Effector memory CD8-positive, alpha-beta T cell (primary cell): ENCODE data around the gene FOXK2.
A peak's percentile ranks its signal among the peaks of the same experiment; 100 is the strongest.

Experiments used
- ATAC-seq: fragments of 150-1000 bp; cut with Tn5 transposase; replicated peaks from 2 replicates; pipeline ENCODE4 v1.10.0; 2021; ENCODE audit warnings: mild to moderate bottlenecking, moderate library complexity
- DNase-seq, 3 experiments: peaks; one replicate each; pipeline ENCODE4 v3.0.0; 2021
- H3K27ac Mint-ChIP-seq, 2 donors: one replicate each; pipeline ENCODE4 v1.8.0; 2022; ENCODE audit warnings: mild to moderate bottlenecking in 2 of 2, mixed read lengths in 2 of 2, moderate library complexity in 2 of 2
- H3K27me3 Mint-ChIP-seq, 2 donors: one replicate each; pipeline ENCODE4 v1.8.0; 2022; ENCODE audit warnings: mixed read lengths in 2 of 2
- H3K36me3 Mint-ChIP-seq: one replicate; pipeline ENCODE4 v1.8.0; 2022; ENCODE audit warnings: mild to moderate bottlenecking, moderate library complexity, mixed read lengths; ENCODE audit not compliant: insufficient read depth
- H3K4me1 Mint-ChIP-seq, 2 donors: one replicate each; pipeline ENCODE4 v1.8.0; 2022; ENCODE audit warnings: low read depth in 2 of 2, mixed read lengths in 2 of 2
- H3K4me3 Mint-ChIP-seq, 2 donors: one replicate each; pipeline ENCODE4 v1.8.0; 2022; ENCODE audit warnings: mild to moderate bottlenecking in 2 of 2, mixed read lengths in 2 of 2, moderate library complexity in 2 of 2
- H3K9me3 Mint-ChIP-seq, 2 donors: one replicate each; pipeline ENCODE4 v1.8.0; 2022; ENCODE audit warnings: mixed read lengths in 2 of 2
- total RNA-seq, 9 experiments: gene quantifications; one replicate each; lab custom pipeline; 2026; lab: John Stamatoyannopoulos, UW

The FOXK2 gene
- 46.2 to 106 (median 83.8) reads per million in 9 experiments for total RNA-seq

- DNase-seq (peak; percentile 90 to 97 (median 95)), ATAC-seq (peak; percentile 95)
- Mint-ChIP-seq H3K4me1 (peaks cover 17 to 26% of the 10 kb centered on the region in 2 donors), H3K4me3 (peak within 1 kb of the TSS; percentile 93), H3K27ac (peak within 1 kb of the TSS; percentile 87 to 94), H3K27me3 (no peaks in the 10 kb centered on the region), H3K9me3 (no peaks in the 10 kb centered on the region), H3K36me3 (peaks cover 16% of the 10 kb centered on the region)
Observed at GRCh38 chr17:82518826-82519810, at the start of gene FOXK2. Gene FOXK2 (plus strand): TSS chr17:82519732. CDS start chr17:82519889, 157 bp downstream.

DNA sequence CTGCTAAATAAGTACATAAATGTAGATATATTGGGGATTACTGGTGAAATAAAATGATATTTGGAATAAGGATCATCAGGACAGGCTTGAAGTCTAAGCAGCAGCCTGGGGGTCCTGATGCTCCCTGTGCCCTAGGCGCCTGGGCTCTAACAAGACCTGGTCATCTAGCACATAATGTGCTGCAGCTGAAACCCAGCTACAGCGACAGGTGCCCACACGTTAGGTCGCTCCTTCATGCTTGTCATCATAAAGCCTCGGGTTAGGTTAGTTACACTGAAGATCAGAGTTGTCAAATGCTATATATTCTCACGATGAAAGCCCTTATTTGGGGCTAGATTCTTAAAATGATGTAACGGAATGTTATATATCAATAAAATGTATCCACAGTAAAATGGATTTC is 49.5 kb upstream of the FOXK2 start:
- H3K36me3 Mint-ChIP-seq: peaks cover 79% of the 10 kb centered on the region
- H3K4me1 Mint-ChIP-seq: peaks cover 0 to 3% of the 10 kb centered on the region in 2 donors
- no peaks in the 10 kb centered on the region for H3K27me3 Mint-ChIP-seq
- DNase-seq: no peak
- no peak overlapping the region for H3K27ac Mint-ChIP-seq
- H3K9me3 Mint-ChIP-seq: no peaks in the 10 kb centered on the region
- no peak for ATAC-seq
- H3K4me3 Mint-ChIP-seq: no peak overlapping the region

GRCh38 chr17:82474223-82475010 is 45.1 kb upstream of the FOXK2 start:
- ATAC-seq (no peak), DNase-seq (no peak)
- H3K36me3 Mint-ChIP-seq: peaks cover 67% of the 10 kb centered on the region
- no peak overlapping the region for H3K27ac Mint-ChIP-seq
- no peaks in the 10 kb centered on the region for H3K9me3 Mint-ChIP-seq
- H3K27me3 Mint-ChIP-seq: no peaks in the 10 kb centered on the region
- peaks cover 0 to 11% of the 10 kb centered on the region in 2 donors for H3K4me1 Mint-ChIP-seq
- no peak overlapping the region for H3K4me3 Mint-ChIP-seq

DNA sequence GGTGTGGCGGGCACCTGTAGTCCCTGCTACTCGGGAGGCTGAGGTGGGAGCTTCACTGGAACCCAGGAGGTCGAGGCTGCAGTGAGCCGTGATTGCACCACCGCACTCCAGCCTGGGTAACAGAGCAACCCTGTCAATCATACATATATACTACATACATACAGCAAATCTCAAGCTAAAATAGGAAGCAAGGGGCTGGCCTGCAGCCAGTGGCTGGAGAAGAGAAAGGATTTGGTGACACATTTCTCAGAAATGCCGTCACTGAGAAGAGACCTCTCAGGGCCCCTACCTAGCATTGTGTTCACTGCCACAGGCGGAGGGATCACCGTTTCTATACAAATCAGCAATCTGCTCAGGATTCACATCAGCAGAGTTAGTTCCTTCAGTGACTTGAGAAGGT is 44.1 kb upstream of the FOXK2 start:
- peaks cover 71% of the 10 kb centered on the region for H3K36me3 Mint-ChIP-seq
- no peak for ATAC-seq
- no peak for DNase-seq
- H3K9me3 Mint-ChIP-seq: no peaks in the 10 kb centered on the region
- no peak overlapping the region for H3K4me3 Mint-ChIP-seq
- H3K27me3 Mint-ChIP-seq: no peaks in the 10 kb centered on the region
- no peak overlapping the region for H3K27ac Mint-ChIP-seq
- H3K4me1 Mint-ChIP-seq: peaks cover 0 to 12% of the 10 kb centered on the region in 2 donors

- no peak for DNase-seq
- Mint-ChIP-seq H3K4me3 (no peak overlapping the region), H3K36me3 (peaks cover 57% of the 10 kb centered on the region), H3K4me1 (peaks cover 0 to 12% of the 10 kb centered on the region in 2 donors), H3K27me3 (no peaks in the 10 kb centered on the region), H3K27ac (peak overlapping the region; percentile 25 to 72), H3K9me3 (no peaks in the 10 kb centered on the region)
- no peak for ATAC-seq
Observed at GRCh38 chr17:82477934-82478333, 41.6 kb upstream of the FOXK2 start.

- Mint-ChIP-seq H3K27ac (peak overlapping the region in 1 of 2 donors; percentile 75), H3K9me3 (no peaks in the 10 kb centered on the region), H3K4me1 (peaks cover 0 to 12% of the 10 kb centered on the region in 2 donors), H3K27me3 (no peaks in the 10 kb centered on the region), H3K36me3 (peaks cover 62% of the 10 kb centered on the region), H3K4me3 (no peak overlapping the region)
- DNase-seq: no peak
- no peak for ATAC-seq
Observed at GRCh38 chr17:82479602-82480001, 39.9 kb upstream of the FOXK2 start.

DNA sequence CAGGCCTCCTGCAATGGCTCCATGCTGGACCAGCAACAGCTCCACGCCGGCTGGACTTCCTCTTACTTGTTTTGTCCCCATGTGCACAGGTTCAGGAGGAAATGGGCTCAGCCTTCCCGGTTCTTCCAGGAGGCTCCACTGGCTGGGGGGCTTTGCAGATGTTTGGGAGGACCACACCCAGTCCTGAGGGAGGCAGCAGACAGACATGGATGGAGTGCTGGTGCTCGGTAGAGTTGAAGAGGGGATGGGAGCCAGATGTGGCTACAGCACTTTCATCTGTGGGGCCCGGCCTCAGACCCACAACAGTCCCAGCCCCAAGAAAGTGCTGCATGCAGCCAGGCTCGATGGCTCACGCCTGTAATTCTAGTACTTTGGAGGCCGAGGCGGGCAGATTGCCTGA is 39.2 kb upstream of the FOXK2 start:
- DNase-seq (no peak), ATAC-seq (no peak)
- H3K36me3 Mint-ChIP-seq: peaks cover 62% of the 10 kb centered on the region
- no peak overlapping the region for H3K4me3 Mint-ChIP-seq
- no peak overlapping the region for H3K27ac Mint-ChIP-seq
- peaks cover 2 to 12% of the 10 kb centered on the region in 2 donors for H3K4me1 Mint-ChIP-seq
- no peaks in the 10 kb centered on the region for H3K9me3 Mint-ChIP-seq
- H3K27me3 Mint-ChIP-seq: no peaks in the 10 kb centered on the region

GRCh38 chr17:82483204-82483660 is 36.3 kb upstream of the FOXK2 start:
- Mint-ChIP-seq H3K9me3 (no peaks in the 10 kb centered on the region), H3K4me3 (no peak overlapping the region), H3K4me1 (peaks cover 15 to 16% of the 10 kb centered on the region in 2 donors), H3K27me3 (no peaks in the 10 kb centered on the region), H3K27ac (no peak overlapping the region), H3K36me3 (peaks cover 72% of the 10 kb centered on the region)
- DNase-seq: no peak
- ATAC-seq: no peak

DNA sequence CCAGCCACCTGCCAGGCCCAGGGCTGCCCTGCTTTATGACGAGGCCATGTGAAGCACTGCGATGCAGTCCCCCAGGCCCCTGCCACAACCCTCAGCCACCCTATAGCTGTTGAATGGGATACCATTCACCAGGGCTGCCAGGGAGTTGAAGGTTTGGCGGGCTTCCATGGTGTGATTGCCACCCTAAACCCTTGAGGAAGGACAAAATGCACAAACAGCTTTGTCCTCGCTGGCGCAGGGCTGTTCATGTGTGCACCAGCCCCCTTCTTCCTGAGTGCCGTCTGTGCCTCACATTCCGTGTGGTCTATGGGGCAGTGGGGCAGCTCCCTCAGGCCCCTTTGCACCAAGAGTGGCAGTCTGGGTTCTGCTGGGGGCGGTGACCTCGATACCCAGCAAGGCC is 35.7 kb upstream of the FOXK2 start:
- DNase-seq: no peak
- no peak overlapping the region for H3K27ac Mint-ChIP-seq
- no peaks in the 10 kb centered on the region for H3K9me3 Mint-ChIP-seq
- no peaks in the 10 kb centered on the region for H3K27me3 Mint-ChIP-seq
- H3K4me1 Mint-ChIP-seq: peaks cover 15 to 16% of the 10 kb centered on the region in 2 donors
- H3K4me3 Mint-ChIP-seq: no peak overlapping the region
- ATAC-seq: no peak
- H3K36me3 Mint-ChIP-seq: peaks cover 73% of the 10 kb centered on the region

DNA sequence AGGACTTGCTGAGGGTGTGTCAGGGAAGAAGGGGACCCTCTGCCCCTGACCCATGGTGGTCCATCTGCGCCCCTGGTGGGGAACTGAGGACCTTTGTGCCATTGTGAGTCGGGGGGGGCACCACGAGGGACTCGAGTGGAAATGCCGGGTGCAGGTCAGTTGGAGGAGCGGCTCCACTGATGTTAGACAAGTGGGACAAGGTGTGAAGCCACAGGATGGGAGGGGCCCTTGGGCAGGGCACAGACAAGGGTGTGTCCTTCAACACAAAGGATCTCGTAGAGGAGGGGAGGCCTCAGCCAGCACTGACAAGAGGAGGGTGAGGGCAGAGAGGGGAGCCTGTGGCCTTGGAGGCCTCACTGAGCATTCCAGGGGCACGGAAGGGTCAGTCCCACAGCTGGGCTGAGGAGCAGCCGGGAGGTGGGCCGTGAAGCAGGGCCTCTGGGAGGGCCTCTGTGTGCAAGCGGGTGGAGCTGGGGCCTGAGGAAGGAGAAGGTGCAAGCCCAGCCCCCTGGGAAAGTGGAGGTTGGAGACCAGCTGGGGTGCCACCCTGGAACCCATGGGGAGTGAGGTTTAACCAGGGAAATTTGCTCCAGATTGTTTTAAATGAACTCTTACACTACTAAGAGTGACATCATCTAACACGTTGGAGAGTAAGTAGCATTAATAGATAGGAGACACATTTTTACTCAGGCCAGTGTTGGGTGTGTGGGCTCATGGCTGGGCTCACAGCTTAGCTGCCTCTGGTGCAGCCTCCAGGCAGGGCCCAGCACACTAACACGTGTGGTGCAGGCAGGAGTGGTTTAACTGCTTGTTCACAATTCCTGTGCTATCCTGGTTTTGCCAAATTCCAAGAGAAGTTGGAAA is 33.1 kb upstream of the FOXK2 start:
- Mint-ChIP-seq H3K27ac (peak overlapping the region; percentile 90 to 91), H3K36me3 (peaks cover 62% of the 10 kb centered on the region), H3K27me3 (no peaks in the 10 kb centered on the region), H3K9me3 (no peaks in the 10 kb centered on the region), H3K4me1 (peaks cover 11 to 15% of the 10 kb centered on the region in 2 donors), H3K4me3 (peak overlapping the region; percentile 58 to 77)
- ATAC-seq: peak; percentile 65
- DNase-seq: no peak

DNA sequence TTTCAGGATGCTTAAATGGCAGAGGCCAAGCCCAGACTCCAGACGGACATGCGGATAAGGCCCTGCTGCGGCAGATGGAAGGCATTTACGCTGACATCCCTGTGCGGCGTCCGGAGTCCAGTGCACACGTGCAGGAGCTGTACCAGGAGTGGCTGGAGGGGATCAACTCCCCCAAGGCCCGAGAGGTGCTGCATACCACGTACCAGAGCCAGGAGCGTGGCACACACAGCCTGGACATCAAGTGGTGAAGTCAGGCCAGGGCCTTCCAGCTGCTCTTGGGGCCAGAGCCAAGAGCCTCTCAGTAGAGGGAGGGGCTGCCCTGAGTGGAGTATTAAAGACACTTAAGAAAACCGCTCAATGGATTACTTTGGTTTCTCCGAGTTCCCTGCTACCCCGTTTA is 31.6 kb upstream of the FOXK2 start:
- Mint-ChIP-seq H3K27me3 (no peaks in the 10 kb centered on the region), H3K9me3 (no peaks in the 10 kb centered on the region), H3K27ac (peak overlapping the region in 1 of 2 donors; percentile 65), H3K4me3 (no peak overlapping the region), H3K4me1 (peaks cover 11 to 15% of the 10 kb centered on the region in 2 donors), H3K36me3 (peaks cover 62% of the 10 kb centered on the region)
- ATAC-seq (no peak), DNase-seq (no peak)

DNA sequence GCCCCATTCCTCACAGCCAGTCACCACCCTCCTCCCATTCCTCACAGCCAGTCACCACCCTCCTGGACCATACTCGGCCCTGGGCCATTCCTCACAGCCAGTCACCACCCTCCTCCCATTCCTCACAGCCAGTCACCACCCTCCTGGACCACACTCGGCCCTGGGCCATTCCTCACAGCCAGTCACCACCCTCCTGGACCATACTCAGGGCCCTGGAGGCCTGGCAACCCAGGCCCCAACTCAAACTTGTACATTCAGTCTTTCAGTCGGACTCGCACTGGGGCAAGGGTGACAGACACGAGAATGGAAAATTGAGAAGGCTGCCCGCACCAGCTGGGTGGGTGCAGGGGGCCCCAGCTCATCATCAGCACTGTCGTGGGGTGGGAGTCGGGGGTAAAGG is 30.4 kb upstream of the FOXK2 start:
- Mint-ChIP-seq H3K27me3 (no peaks in the 10 kb centered on the region), H3K4me3 (no peak overlapping the region), H3K27ac (peak overlapping the region; percentile 65 to 78), H3K36me3 (peaks cover 65% of the 10 kb centered on the region), H3K4me1 (peaks cover 16 to 18% of the 10 kb centered on the region in 2 donors), H3K9me3 (no peaks in the 10 kb centered on the region)
- DNase-seq (no peak), ATAC-seq (no peak)
